SK-N-MC (cell line): Measurements from ENCODE around the gene PTK7.

Experiments used
- EZH2 ChIP-seq: fragments of 200-600 bp; sonication (generic); IDR thresholded peaks from one replicate; pipeline ENCODE4 v1.6.1; 2017; ENCODE audit warnings: antibody characterized with exemption
- POLR2AphosphoS5 ChIP-seq: IDR thresholded peaks from 2 replicates; pipeline ENCODE4 v1.6.1; 2012; ENCODE audit warnings: mild to moderate bottlenecking, low read depth, low read length, borderline replicate concordance

DNA sequence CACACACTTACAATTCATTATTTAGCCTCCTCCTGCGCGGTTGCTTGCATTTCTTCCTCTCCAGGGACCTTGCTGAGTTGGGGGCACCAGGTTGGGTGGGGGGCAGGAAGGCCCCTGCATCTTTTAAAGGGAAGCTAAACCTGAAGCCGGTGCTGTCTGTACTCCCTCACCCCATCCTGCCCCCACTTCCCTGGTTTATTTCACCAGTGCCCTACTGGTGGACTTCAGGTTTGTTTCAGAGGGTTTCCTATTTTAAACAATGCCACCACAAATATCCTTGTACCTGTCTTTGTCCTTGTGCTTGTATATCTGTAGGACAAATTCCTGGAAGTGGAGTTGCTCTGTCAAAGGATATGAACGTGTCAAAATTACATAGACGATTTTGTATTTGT is 21.0 kb downstream of the PTK7 start:
- TF ChIP-seq EZH2, result no peak
- TF ChIP-seq POLR2AphosphoS5, result no peak
